GM12865 (cell line): ENCODE measurements around the gene LAMTOR4.
"Not testable (repeated sequence)": the region's sequence is repeated elsewhere in the genome, so short reads cannot be mapped to it uniquely, and the experiment has no call there.

Experiments
- DNase-seq: peaks from one replicate; pipeline ENCODE4 v3.0.0; 2010; ENCODE audit warnings: low read depth
- H3K4me3 ChIP-seq: 2 replicates; pipeline ENCODE4 v1.5.1; 2011; ENCODE audit warnings: mild to moderate bottlenecking, low read depth, low read length, control low read depth
- TF ChIP-seq, protein P1 (sequence below): IDR thresholded peaks from 2 replicates; pipeline ENCODE4 v1.5.1; 2011; ENCODE audit warnings: low read length, control low read depth, low read depth, inconsistent platforms; ENCODE audit not compliant: insufficient read depth; ENCODE audit errors: missing control alignments

LAMTOR4 gene

DNA sequence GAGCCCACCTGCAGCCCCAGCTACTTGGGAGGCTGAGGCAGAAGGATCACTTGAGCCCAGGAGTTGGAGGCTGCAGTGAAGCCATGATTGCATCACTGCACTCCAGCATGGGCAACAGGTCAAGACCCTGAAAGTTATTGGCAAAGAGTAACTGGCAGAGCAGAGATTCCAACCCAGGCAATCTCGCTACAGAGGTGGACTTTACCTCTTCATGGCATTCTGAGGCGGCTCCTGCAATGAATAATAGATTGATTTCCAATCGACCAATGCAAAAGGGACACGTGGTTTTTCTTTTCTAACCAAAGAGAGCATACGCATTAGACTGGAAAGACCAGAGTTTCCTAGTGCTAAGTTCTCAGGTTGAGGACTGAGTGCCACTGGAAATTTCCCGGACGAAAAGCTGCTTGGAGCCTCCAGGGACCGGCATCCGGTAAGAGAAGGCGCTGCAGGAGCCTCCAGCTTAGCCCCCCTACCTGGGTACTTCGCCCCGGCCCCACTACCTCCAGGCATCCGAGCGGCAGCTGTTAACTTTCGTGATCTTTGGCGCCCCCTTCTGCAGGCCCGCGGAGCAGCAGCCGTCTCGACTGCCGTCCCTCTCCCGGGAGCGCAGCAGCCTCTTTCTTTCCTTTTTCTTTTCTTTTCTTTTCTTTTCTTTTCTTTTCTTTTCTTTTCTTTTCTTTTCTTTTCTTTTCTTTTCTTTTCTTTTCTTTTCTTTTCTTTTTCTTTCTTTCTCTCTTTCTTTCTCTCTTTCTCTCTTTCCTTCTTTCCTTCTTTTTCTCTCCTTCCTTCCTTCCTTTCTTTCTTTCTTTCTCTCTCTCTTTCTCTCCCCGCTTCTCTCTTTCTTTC, 17.9 kb upstream of the LAMTOR4 start:
- DNase-seq, result peak; percentile 70
- no peak overlapping the region for H3K4me3 ChIP-seq
- TF ChIP-seq, protein P1, sequence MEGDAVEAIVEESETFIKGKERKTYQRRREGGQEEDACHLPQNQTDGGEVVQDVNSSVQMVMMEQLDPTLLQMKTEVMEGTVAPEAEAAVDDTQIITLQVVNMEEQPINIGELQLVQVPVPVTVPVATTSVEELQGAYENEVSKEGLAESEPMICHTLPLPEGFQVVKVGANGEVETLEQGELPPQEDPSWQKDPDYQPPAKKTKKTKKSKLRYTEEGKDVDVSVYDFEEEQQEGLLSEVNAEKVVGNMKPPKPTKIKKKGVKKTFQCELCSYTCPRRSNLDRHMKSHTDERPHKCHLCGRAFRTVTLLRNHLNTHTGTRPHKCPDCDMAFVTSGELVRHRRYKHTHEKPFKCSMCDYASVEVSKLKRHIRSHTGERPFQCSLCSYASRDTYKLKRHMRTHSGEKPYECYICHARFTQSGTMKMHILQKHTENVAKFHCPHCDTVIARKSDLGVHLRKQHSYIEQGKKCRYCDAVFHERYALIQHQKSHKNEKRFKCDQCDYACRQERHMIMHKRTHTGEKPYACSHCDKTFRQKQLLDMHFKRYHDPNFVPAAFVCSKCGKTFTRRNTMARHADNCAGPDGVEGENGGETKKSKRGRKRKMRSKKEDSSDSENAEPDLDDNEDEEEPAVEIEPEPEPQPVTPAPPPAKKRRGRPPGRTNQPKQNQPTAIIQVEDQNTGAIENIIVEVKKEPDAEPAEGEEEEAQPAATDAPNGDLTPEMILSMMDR, result peak; percentile 75

DNA sequence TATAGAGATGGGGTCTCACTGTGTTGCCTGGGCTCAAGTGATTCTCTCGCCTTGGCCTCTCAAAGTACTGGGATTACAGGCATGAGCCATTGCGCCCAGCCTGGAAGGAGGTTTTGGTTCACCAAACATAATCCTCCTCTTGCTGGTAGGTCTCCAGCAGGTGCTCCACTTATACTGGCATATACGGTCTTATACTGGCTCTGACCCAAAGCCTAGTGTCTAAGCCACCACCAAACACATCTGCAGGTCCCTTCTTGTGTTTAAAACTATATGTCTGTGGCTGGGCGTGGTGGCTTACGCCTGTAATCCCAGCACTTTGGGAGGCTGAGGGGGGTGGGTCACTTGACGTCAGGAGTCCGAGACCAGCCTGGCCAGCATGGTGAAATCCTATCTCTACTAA, 16.6 kb upstream of the LAMTOR4 start:
- DNase-seq, result no peak
- TF ChIP-seq, protein P1, result no peak
- H3K4me3 ChIP-seq, result no peak overlapping the region

DNA sequence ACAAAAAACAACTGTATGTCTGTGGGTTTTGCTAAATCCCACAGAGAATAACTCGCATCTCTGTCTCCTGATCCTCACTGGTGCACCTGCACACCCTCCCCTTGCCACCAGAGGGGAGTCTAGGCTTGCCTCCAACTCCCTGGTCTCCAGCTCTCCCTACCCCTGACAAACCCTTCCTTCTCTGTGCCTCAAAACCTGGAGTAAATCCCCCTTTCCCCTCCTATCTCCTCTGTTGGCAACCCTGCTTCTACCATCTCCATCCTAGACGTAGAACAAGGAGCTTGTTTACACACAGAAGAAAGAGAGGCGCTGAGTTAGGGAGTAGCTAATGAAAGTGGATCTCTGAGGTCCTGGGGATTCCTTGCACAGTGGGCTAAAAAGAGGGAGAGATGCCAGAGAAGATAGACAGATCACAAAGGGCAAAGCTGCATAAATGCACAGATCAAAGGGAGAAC, 16.0 kb upstream of the LAMTOR4 start:
- peak; percentile 80 for DNase-seq
- H3K4me3 ChIP-seq, result no peak overlapping the region
- TF ChIP-seq, protein P1, result peak; percentile 98

DNA sequence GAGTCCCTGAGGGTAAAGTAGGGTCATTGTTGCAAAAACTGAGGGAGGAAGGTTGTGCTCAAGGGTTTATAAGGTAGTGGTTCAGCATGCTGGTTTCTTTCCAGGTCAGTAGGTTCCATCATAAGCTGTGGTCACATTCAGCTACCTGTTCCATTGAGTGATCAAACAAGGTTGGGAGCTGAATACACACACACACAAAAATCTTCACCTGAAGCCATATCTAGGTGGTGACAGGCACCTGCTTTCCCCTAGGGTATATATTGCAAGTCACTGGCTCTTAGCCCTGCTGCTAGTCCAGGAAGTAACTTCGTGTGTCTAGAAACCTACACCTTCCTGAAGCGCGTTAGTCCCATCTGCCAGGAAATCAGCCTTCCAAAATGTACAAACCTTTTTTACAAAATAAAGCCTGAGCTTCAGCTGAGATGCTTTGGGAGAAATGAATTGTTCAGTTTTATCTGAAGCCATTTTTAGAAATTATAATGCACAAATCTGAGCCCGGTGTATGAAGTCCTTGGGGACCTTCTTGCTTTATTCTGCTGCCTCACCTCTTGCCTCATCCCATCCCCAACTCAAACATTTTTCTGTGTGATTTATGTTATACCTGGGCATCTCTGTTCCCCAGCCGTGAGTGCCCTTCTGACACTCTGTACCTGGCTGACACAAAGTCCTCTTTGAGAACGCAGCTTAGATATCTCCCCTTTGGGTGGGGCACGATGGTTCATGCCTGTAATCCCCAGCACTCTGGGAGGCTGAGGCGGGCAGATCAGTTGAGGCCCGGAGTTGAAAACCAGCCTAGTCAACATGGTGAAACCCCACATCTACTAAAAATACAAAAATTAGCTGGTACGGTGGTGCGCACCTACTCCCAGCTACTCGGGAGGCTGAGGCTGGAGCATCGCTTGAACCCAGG, 10.6 kb upstream of the LAMTOR4 start:
- peak; percentile 52 for DNase-seq
- TF ChIP-seq, protein P1, result no peak
- no peak overlapping the region for H3K4me3 ChIP-seq

DNA sequence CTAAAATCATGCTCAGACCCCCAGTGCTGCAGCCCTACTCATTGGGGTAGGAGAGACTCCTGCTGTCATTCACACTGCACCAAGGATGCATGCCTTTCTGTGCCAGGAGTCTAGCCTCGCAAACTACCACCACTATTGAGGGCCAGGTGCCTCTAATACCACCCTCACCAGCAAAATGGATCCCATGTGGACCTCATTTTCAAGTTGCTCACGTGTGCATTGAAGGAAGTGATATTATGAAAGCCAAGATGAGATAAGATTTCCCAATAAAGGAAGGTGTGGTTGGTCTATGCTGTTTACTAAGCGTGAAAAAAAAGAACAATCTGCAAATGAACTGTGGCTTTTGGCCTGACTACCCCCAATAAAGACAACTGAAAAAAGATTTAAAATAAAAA, 7.2 kb upstream of the LAMTOR4 start:
- TF ChIP-seq, protein P1, result no peak
- no peak for DNase-seq
- no peak overlapping the region for H3K4me3 ChIP-seq

DNA sequence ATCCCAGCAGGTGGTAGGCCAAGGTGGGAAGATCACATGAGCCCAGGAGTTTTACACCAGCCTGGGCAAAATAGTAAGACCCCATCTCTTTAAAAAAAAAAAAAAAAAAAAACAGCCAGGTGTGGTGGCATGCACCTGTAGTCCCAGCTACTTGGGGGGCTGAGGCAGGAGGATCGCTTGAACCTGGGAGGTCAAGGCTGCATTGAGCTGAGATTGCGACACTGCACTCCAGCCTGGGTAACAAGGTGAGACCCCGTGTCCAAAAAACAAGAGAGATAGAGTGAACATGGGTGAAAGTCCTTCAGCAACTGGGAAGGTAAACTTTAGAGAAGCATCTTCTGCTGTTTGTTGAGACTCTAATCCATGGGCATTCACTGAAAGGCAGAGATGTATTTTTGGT, 6.3 kb upstream of the LAMTOR4 start:
- TF ChIP-seq, protein P1, result no peak
- no peak for DNase-seq
- H3K4me3 ChIP-seq, result no peak overlapping the region

DNA sequence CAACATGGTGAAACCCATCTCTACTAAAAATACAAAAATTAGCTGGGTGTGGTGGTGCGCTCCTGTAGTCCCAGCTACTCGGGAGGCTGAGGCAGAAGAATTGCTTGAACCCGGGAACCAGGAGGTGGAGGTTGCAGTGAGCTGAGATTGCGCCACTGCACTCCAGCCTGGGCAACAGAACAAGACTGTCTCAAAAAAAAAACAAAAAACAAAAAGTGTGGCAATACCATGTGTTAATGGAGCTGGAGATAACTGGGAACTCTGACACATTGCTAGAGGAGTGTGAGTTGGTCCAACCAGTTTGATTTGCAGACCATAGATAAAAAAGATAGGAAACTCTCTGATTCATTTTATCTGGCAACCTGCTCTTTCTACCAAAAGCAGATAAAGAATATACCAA, 2.4 kb upstream of the LAMTOR4 start:
- DNase-seq, H3K4me3 ChIP-seq: not testable (repeated sequence)
